HG03135 (cell line): ENCODE results near the gene FGF10.

Source experiments
- ATAC-seq: cut with Tn5 transposase; IDR thresholded peaks from one replicate; pipeline ENCODE4 v1.9.1; 2021; ENCODE audit warnings: mild to moderate bottlenecking, moderate library complexity; ENCODE audit not compliant: unreplicated experiment

The FGF10 gene

GRCh38 chr5:44260793-44261192, 128.4 kb downstream of the FGF10 start:
- no peak for ATAC-seq

GRCh38 chr5:44257653-44258365, 131.4 kb downstream of the FGF10 start:
- no peak for ATAC-seq

- ATAC-seq: no peak
Observed at GRCh38 chr5:44257221-44257620, 132.0 kb downstream of the FGF10 start.
